ENCODE results near the gene SCUBE1.

SCUBE1 gene

GRCh38 chr22:43338766-43339345 lies 4.3 kb downstream of the SCUBE1 start:
- TF ChIP-seq FOXM1 (IDR thresholded peaks at IDR 0.05; ENCODE audit: borderline replicate concordance, low read depth): no peak
- TF ChIP-seq, protein P1, sequence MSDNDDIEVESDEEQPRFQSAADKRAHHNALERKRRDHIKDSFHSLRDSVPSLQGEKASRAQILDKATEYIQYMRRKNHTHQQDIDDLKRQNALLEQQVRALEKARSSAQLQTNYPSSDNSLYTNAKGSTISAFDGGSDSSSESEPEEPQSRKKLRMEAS (IDR thresholded peaks at IDR 0.05): no peak
- no peak for TF ChIP-seq ZBTB7A (IDR thresholded peaks at IDR 0.05; ENCODE audit: low read depth)

GRCh38 chr22:43337946-43338345 lies 5.2 kb downstream of the SCUBE1 start:
- TF ChIP-seq ZBTB7A (IDR thresholded peaks at IDR 0.05; ENCODE audit: low read depth): no peak
- TF ChIP-seq, protein P1 (IDR thresholded peaks at IDR 0.05): no peak
- TF ChIP-seq CEBPB (IDR thresholded peaks at IDR 0.05): no peak
- no peak for TF ChIP-seq EGR1 (IDR thresholded peaks at IDR 0.05)
- no peak for TF ChIP-seq FOXM1 (IDR thresholded peaks at IDR 0.05; ENCODE audit: borderline replicate concordance, low read depth)
- TF ChIP-seq USF1 (IDR thresholded peaks at IDR 0.05): no peak
- TF ChIP-seq YY1 (IDR thresholded peaks at IDR 0.05; ENCODE audit: low read depth): no peak
- TF ChIP-seq EP300 (IDR thresholded peaks at IDR 0.05; ENCODE audit: borderline replicate concordance): no peak
- no peak for TF ChIP-seq NFIC (IDR thresholded peaks at IDR 0.05)

DNA sequence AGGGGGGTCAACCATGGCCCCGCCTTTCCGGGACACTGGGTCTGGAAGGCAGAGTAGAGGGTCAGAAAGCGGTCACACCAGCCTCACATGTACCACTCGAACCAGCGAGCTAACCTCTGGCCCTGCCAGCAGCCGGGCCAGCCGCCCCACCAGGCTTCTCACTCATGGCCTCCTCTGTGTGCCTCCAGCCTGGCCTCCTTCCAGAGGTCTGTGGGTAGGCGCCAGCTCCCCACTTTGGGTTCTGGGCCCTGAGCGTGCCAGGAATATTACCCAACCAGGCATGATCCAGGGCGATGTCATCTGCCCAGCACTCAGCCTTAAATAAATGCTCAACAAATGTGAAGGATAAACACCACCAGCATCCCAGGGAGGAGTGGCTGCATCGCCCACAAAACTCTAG lies 5.8 kb downstream of the SCUBE1 start:
- TF ChIP-seq NFIC (IDR thresholded peaks at IDR 0.05) (no peak), EP300 (IDR thresholded peaks at IDR 0.05; ENCODE audit: borderline replicate concordance) (no peak), RAD21 (IDR thresholded peaks at IDR 0.05; ENCODE audit: low read depth) (no peak), CEBPB (IDR thresholded peaks at IDR 0.05) (no peak), USF1 (IDR thresholded peaks at IDR 0.05) (no peak)

DNA sequence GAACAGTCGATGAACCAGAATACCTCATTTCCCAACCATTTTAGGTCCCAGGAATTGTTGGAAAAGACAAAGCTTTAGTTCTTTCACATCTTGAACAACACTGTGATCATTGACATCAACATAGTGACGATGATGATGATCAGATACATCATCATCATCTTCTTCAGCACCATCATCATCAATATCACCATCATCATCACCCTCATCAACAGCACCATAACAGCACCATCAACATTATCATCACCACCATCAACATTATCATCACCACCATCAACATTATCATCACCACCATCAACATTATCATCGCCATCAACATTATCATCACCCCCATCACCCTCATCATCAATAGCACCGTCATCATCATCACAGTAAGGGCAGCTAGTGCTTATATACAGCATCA lies 8.8 kb downstream of the SCUBE1 start:
- TF ChIP-seq NFIC (IDR thresholded peaks at IDR 0.05) (no peak), RAD21 (IDR thresholded peaks at IDR 0.05; ENCODE audit: low read depth) (no peak), TCF12 (IDR thresholded peaks at IDR 0.05; ENCODE audit: low read depth) (no peak)

DNA sequence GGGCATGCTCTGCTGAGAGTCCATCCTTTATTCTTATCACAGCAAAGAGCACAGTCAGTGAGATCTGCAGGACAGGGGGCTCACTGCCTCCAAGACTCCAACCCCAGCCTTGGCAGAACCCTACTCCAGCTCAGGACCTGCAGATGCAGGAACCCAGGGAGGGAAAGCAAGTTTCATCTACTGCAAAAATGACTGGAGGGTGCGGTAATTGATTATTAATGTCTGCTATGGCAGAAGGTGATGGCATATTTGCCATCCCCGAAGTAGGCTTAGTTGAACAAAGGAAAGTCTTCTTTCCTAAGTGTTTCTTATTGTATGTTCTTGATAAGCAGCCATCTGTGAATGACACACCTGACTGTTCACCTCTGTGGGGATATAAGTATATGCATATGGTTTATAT lies 9.2 kb downstream of the SCUBE1 start:
- TF ChIP-seq TCF12 (IDR thresholded peaks at IDR 0.05; ENCODE audit: low read depth) (no peak), EP300 (IDR thresholded peaks at IDR 0.05; ENCODE audit: borderline replicate concordance) (no peak), CREB1 (IDR thresholded peaks at IDR 0.05; ENCODE audit: low read depth) (no peak), TEAD4 (IDR thresholded peaks at IDR 0.05) (no peak), YY1 (IDR thresholded peaks at IDR 0.05; ENCODE audit: low read depth) (no peak), FOXM1 (IDR thresholded peaks at IDR 0.05; ENCODE audit: borderline replicate concordance, low read depth) (no peak), TAF1 (IDR thresholded peaks at IDR 0.05; ENCODE audit: low read depth) (no peak), NFIC (IDR thresholded peaks at IDR 0.05) (no peak), RAD21 (IDR thresholded peaks at IDR 0.05; ENCODE audit: low read depth) (no peak), ZBTB7A (IDR thresholded peaks at IDR 0.05; ENCODE audit: low read depth) (no peak), USF1 (IDR thresholded peaks at IDR 0.05) (no peak)
- TF ChIP-seq, protein P1 (IDR thresholded peaks at IDR 0.05): no peak

- TF ChIP-seq USF1 (IDR thresholded peaks at IDR 0.05): no peak
- TF ChIP-seq RAD21 (IDR thresholded peaks at IDR 0.05; ENCODE audit: low read depth): no peak
- no peak for TF ChIP-seq TEAD4 (IDR thresholded peaks at IDR 0.05)
- TF ChIP-seq, protein P1 (IDR thresholded peaks at IDR 0.05): no peak
- no peak for TF ChIP-seq CEBPB (IDR thresholded peaks at IDR 0.05)
Observed at GRCh38 chr22:43333156-43333555, 10.0 kb downstream of the SCUBE1 start.

DNA sequence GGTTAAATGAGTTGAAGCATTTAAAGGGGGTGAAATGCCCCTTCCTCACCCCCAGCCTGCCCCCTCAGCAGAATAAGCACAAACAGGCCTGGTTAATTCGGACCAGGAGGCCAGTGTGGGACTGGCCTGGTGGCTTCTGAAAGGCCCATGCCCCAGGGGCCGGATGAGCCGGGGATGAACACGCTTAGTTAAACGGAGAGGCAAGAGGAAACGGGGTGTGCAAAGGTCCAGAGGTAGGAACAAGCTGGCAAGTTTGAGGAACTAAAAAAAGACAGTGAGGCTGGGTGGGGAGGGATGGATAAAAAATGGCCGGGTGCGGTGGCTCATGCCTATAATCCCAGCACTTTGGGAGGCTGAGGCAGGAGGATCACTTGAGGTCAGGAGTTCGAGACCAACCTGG lies 11.5 kb downstream of the SCUBE1 start:
- TF ChIP-seq REST (IDR thresholded peaks at IDR 0.05; ENCODE audit: low read depth) (no peak), RAD21 (IDR thresholded peaks at IDR 0.05; ENCODE audit: low read depth) (no peak), CREB1 (IDR thresholded peaks at IDR 0.05; ENCODE audit: low read depth) (no peak), TEAD4 (IDR thresholded peaks at IDR 0.05) (no peak), TCF12 (IDR thresholded peaks at IDR 0.05; ENCODE audit: low read depth) (no peak), YY1 (IDR thresholded peaks at IDR 0.05; ENCODE audit: low read depth) (no peak), EGR1 (IDR thresholded peaks at IDR 0.05) (no peak), NFIC (IDR thresholded peaks at IDR 0.05) (no peak), ZBTB7A (IDR thresholded peaks at IDR 0.05; ENCODE audit: low read depth) (no peak), TAF1 (IDR thresholded peaks at IDR 0.05; ENCODE audit: low read depth) (no peak), CEBPB (IDR thresholded peaks at IDR 0.05) (no peak), EP300 (IDR thresholded peaks at IDR 0.05; ENCODE audit: borderline replicate concordance) (no peak)
- TF ChIP-seq, protein P1 (IDR thresholded peaks at IDR 0.05): no peak
